T-helper 1 cell (primary cell): ENCODE data around the gene SLC6A6.
A peak's percentile ranks its signal among the peaks of the same experiment; 100 is the strongest.

Experiments
- DNase-seq, 5 donors: peaks; one replicate each; pipeline ENCODE4 v3.0.0-alpha.2; 2012 to 2020

The SLC6A6 gene

DNA sequence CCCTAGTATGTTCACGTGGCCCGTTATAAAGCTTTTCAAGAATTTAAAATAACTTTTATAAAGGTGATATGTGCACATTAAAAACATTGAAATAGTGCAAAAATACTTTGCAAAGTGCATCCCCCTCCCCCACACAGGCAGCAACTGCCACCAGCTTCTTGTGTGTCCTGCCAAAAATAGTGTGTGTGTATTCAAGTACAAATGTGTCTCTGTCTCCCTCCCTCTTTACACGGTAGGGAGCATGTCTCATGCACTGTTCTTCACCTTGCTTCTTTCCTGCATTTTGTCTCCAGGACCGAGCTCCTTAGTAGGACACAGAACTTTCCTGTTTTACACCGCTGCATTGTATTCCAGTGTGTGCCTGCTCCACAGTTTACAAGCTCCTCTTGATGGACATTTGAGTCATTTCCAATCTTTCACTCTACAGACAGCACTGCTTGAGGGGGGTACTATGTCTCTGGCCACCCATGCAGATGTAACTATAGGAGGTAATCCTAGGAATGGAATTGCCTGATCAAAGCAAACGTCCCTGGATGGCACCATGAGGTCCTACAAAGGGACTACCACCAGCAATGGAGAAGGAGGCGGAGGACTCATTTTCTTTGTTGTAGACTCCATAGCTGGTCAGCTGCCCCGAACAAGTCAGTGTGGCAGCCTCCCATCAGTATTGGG lies 52.4 kb downstream of the SLC6A6 start:
- DNase-seq = no peak

DNA sequence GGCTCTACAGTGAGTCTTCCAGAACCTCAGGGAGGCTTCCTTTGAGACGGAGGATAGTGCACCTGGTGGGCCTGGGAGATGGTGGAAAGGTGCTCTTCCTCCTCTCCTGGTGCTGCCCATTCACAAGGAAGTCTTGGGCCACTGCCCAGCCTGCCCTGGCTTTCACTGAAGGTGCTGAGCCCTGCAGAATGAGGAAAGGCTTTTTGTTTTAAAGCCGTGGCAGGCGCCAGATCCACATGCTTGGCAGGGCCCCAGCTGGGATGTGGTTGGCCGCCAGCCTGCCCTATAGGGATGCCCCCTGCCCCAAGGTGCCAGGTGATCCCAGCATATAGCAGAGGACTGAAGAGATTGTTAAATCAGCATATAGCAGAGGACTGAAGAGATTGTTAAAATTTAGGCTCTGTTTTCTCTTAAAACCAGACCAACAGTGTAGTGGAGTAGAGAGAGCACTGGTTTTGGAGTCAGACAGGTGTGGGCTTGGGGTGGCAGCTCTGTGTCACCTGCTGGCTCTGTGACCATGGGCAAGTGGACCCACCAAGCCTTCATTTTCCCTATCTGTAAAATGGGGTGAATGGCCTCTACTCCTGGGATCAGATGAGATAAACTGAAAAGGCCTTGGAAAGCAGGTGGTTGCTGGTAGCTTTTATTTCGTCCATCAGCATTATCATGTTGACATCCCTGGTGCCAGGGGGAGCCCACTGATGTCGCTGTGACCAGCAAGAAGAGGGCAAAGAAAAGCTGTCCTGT lies 53.3 kb downstream of the SLC6A6 start:
- DNase-seq = no peak

DNA sequence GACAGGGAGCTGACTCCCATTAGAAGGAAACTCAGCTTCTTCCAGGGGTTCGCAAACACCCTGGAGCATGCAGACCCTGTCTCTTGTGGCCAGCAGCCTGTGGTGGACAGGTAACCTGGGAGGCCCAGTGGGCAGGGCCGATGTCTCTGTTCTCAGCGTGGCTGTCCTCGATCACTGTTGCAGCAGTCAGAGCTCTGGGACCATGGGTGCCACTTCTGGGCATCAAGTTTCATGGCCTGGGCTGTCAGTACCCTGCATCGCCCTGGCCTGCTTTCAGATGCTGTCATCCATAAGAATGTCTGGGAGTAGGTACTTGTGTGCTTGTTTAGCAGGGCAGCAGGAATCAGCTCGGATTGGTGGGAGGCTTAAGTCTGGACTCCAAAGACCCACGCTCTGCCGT lies 54.4 kb downstream of the SLC6A6 start:
- no peak for DNase-seq

DNA sequence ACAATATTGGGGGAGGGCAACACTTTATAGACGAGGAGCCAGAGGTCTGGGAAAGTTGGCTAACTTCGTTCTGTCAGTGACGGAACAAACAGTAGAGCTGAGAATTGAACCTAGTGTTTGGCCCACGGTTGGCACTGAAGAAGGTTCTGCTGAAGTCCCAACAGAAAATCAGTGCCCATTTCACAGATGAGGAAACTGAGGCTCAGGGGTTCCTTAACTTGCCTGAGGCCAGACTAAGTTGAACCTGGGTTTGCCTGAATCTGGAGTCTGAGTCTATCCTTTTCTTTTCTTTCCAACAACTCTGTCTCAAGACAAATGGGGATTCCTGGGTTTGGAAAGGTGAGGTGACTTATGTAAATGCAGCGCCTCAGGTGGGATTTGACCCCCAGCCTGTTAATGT lies 55.1 kb downstream of the SLC6A6 start:
- no peak for DNase-seq

DNA sequence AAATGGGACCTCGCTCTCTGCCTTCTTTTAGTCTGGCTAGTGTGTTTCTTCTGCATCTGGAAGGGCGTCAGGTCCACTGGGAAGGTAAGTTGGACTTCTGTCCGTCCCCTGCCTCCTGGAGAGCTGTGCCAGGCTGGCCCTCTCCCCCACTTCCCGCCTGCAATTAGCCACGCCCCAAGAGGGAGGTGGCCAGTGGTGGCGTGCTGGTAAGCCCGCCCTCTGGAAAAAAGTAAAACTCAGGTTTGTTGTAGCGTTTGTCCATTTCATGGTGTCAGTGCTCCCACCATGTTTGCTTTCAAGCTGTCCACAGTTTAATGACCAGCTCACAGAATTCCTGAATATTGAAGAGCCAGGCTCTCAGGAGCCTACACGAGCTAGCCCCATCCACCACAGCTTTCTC lies 55.6 kb downstream of the SLC6A6 start:
- no peak for DNase-seq

DNA sequence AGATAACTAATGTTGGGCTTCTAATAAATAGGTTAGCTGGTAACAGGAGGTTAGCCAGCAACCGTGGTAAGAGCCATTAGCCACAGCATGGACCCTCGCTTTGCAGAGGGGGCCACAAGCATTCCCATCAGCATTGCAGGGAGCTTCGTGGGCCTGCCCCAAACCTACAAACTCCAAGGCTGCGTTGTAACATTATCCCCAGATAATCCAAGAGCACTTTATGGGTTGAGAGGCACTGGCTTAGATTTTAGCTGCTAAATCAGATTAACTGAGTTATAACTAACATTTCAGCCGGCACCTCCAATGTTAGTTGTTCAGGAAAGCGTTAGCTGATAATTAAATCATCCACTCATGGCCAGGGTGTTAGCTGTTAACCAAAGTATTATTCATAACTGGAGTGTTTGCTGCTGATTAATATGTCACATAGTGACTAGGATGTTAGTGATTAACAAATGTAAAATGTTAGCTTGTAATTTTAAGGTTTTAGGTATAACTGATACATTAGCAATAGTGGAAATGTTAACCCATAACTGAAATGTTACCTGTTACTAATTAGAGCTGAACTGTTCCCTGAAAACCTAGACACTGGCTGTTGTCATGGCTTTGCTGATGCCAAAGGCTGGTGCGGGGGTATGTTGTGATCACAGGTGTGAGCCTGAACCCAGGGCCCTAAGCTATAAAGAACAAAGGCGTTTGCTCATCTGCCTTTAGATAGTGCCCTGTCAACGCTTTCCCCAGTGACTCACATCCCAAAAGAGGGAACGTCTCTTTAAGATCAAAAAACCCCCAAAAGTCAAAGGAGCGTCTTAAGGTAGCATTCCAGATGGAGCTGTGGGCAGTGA lies 56.2 kb downstream of the SLC6A6 start:
- DNase-seq = no peak

DNA sequence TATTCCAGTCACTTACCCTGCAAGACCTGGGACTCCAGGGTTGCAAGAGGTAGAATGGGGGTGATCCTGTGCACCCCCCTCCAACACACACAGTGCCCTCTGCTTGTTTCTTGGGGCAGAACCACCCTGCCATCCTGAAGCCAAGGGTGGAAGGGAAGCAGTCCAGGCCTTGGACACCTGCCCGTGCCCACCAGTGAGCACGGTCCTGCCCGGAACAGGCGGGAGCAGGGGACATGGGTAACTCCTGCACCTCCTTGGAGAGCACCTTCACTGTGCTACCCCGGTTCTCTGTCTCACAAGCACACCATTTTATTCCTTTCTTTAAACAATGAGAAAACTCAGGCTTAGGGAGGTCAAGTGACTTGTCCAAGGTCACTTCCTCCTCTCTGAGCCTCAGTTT lies 57.0 kb downstream of the SLC6A6 start:
- no peak for DNase-seq

DNA sequence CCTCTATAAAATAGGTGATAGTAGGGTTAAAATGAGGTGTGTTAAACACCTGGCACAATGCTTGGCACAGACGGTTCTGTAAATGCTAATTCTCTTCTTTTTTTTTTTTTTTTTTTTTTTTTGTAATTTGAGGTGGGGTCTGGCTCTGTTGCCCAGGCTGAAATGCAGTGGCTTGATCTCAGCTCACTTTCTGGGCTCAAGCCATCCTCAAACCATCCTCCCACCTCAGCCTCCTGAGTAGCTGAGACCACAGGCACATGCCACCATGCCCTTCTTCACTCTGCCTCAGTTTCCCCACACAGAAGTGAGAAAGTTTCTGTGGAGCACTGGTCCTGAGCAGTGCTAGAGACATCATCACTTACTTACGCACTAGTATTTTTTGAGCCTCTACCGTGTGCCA lies 57.4 kb downstream of the SLC6A6 start:
- DNase-seq = no peak

DNA sequence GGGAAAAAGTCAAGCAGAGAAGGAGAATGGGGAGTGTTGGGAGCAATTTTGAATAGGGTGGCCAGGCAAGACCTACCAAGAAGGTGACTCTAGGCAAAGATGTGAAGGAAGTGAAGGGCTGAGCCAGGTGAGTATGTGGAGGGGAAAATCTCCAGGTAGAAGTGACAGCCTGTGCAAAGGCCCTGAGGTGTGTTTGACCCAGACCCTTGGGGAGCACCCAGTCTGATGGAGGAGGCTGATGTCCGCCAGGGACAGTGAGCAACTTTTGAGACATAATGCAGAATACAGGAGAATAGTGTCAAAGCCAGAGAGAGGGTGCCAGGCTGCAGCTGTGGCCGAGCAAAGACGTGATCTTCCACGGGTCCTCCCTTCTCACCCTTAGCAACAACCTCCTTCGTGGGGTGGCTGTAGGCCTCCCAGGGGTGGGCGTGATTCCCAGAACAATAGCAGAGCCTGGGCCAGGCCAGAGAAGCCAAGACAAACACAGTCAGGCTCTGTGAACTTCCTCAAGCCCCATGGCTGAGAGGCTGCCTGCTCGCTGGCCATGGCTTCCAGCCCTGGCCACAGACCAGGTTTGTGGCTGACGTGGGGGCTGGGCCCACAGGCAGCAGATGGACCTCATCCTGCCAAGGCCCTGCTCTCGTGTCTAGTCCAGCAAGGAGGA lies 58.1 kb downstream of the SLC6A6 start:
- DNase-seq = no peak

DNA sequence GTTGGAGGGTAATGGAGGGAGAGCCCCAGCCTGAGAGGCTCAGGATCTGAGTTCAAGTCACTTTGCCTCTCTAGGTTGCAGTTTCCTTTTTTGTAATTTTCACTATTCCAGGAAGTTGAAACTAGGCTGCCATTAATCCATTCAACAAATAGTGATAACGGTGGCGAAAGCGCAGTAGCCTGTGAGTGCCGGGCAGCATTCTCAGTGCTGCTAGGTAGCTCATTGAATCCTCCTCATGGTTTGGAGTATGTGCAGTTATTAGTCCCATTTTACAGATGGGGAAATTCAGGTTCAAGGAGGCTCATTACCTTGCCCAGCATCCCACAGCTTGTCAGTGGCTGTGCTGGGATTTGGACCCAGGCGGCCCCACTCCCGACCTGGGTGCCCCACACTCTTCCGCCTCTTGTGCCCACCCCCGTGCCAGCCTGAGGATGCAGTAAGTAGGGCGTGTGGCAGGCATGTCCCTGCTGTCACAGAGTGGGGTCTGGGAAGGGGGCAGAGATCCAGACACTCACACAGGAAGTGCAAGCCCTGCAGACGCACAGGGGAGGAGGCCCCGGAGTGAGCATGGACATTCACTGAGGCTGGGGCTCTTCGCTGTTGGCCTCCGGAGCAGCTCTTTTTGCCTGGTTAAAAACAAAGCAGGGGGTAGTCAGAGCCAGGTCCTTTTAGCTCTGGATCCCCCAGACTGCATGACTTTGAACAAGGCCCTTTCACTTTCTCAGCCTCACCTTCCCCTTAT lies 58.8 kb downstream of the SLC6A6 start:
- DNase-seq = no peak

DNA sequence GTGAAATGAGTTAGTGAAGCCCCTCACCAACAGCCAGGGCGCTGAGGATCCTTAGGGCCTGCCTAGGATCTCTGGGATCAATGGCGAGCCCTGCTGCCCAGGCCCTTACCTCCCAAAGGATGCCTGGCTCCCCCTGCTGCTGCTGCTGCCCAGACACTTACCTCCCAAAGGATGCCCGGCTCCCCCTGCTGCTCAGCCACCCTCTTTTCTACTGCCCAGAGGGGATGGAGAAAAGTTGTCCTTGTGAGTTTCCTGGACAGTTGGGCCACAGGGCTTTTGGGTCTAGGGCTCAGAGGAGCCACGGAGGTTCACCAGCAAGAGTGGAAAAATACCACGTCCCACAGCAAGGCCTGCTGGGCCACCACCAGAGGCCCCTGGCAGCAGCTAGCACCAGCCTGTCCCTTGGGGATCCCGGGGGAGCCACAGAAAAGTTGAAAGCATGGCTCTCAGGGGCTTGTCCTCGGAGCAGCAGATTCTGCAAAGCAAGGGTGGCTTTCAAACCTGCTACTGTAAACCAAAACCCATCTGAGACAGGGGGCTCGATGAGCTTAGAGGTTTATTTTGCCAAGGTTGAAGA lies 59.4 kb downstream of the SLC6A6 start:
- peak in 4 of 5 donors; percentile 23 to 32 (median 30) for DNase-seq

DNA sequence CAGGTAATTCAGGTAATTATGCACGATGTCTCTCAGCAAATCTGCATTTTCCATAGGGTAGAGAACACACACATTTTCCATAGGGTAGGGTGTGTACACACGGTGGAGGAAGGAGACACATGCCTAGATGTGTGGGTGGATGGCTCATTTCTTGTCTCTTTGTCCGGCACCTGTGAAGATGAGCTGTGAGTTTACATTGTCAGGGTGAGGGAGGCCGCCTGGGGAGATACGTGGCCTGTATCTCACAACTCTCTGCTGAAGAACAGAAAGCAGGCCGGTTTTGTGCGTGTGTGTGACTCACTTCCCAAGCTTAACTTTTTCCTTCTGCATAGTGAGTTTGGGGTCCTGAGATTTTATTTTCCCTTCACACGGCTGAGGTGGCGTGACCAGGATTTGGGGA lies 60.3 kb downstream of the SLC6A6 start:
- DNase-seq = no peak

DNA sequence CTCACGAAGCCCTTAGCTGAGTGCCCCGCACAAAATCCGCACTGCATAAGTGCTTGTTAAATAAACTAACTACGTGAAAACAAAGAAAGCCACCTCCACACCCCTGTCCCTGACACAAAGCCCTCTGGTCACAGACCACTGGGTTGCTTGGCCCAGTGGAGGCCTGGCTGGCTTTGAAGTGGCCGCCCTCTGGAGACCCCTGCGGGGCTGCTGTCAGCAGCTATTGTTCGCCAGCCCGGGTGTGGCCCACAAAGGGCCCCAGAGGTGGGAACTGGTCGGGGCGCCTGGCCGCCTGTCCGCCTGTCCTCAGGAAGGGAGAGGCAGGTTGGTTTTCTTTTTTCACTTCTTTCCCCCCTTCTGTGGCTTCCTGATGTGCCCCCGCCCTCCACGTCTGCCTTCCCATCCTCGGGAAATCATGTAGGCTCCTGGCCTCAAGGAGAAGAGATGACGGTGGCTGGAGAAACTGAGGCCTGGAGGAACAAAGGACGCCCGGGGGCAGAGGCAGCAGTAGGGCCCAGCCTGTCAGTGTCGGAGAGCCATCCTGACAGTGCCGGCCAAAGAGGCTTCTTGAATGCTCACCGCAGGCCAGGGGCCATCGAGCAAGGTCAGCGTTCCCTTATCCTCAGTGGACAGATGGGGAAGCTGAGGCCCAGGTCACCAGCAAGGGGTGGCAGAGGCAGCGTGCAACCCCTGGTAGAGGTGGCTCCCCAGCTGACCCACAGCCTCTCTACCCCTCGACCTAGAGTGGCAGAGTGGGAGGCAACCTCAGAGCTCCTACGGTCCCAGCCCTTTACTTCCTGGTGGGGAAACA lies 61.1 kb downstream of the SLC6A6 start:
- no peak for DNase-seq

DNA sequence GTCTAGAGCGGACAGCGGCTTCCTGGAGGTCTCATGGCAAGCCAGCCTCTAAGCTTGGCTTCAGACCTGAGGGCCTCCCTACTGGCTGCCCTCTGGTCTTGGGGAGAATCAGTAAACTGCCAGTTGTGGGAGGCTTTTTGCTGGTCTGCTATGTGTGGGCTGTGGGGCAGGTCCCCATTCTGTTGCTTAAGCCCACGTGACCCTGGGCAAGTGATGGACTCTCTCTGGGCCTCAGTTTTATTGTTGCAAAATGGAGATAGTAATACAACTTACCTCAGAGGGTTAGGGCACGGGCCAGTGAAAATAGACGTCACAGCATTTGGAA lies 61.7 kb downstream of the SLC6A6 start:
- no peak for DNase-seq

DNA sequence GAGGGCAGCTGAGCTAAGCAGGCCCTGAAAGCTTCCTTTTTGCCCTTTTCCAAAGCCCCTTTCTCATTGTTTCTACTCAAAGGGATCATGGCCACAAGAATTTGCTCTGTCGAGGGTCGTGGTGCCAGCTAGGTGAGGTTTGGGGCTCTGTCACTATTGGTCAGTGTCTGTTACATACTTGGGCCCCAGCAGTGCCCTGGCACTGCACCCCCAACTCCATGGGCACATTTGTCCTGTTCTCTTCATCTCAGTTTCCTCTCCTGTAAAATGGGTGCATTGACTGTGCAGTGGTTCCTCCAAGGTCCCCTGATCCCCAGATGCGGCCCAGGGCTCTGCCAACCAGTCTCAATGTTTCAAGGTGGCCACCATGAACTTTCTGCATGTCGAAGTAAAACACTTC lies 62.1 kb downstream of the SLC6A6 start:
- no peak for DNase-seq

DNA sequence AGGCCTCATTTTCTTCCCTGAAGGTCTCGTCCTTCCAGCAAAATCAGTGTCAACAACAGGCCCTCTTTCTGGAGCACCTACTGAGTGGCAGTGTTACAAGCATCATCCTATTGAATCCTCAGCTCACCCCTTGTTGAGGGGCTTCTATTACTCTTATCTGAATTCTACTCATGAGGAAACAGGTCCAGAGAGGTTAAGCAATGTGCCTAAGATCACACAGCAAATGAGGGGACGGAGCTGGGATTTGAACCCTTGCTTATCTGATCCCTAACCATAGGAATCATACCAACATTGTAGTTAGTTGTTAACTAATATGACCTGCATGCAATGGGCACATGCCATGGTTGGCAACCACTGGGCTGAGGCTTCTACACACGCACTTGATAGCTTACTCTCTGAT lies 63.0 kb downstream of the SLC6A6 start:
- DNase-seq = no peak

DNA sequence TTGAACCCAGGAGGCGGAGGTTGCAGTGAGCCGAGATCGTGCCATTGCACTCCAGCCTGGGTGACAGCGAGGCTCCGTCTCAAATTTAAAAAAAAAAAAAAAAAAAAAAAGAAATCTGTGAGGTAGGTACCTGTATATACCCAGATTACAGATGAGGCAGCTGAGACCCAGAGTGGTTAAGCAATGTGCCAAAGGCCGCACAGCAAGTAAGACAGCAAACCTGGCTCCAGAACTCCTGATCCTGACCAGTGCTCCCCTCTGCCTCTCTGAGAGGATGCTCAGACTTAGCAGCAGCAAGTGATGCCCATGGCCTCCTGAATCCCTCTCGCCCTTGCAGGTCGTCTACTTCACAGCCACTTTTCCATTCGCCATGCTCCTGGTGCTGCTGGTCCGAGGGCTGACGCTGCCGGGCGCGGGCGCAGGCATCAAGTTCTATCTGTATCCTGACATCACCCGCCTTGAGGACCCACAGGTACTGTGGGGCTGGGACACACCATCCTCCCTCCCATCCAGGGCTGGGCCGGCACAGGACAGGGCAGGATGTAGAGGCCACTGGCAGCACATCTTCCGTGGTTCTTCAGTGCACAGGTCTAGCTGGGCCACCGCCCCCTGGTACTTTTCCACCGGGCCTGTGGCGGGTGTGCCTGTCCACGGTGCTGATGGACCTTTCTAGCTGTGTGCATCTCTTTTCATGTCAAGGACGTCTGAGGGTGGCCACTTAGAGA lies 63.9 kb downstream of the SLC6A6 start:
- no peak for DNase-seq

DNA sequence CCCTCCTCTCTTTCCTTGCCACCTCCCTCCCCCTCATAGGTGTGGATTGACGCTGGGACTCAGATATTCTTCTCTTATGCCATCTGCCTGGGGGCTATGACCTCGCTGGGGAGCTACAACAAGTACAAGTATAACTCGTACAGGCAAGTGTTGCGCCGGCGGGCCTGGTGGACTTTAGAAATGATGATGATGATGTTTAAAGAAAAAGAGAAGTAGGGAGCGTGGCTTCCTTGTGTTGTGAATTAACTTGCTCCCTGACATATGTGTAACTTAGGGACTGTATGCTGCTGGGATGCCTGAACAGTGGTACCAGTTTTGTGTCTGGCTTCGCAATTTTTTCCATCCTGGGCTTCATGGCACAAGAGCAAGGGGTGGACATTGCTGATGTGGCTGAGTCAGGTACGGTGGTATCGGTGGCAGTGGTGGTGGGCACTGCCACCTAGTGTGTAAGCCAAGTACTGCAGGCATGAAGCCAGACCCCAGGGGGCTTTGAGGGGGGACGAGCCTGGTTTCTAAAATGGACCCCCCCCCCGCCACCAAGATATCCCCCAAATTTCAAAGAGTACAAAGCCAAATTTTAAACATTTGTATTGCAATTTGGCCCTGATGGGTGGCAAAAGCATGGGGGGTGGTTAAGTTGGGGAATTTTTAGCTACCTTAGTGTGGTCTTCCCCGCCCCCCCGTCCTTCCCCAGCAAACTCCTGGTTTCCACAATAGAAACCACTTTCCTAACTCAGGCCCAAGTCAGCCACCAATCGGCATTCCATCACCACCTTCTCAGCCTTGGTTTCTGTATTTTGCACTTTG lies 65.6 kb downstream of the SLC6A6 start:
- DNase-seq = peak in 3 of 5 donors; percentile 17 to 41 (median 20)

DNA sequence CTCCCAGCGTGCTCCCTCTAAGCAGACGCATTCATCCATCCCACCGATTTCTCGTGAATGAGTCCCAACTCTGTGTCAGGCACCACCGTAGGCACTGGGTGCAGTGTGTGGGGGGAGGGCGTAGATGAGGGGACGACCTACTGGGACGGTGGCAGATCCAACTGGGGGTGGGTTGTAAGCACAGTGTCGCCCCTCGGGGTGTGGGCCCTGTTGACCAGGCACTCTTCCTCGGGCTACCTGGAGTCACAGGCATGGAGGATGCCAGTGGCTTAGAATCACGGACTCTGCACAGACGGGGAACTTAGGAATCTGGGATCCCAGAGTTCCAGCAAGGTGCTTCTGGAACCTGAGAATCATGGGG lies 66.2 kb downstream of the SLC6A6 start:
- no peak for DNase-seq

DNA sequence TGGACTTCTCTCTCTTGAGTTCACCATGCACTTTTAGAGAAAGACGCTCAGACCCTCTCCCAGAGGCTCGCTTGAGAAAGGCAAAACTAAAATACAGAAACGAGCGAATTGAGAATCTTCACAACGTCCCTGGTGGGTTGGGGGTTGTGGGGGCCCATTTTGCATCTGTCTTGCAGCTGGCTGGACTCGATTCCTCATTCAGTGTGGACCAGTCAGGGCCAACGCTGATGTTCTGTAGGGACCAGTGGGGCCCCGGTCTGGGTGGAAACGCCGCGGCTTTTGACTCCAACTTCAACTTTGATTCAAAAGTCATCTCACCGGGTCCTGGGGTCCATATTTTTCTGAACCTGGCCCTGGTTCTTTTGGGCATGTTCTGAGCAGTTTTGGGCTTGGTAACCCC lies 68.1 kb downstream of the SLC6A6 start:
- no peak for DNase-seq
